HFFc6 (cell line): Measurements from ENCODE around the gene RIPOR3. TPM values are rescaled to one million over a fixed set of nuclear protein-coding genes. Genes with fewer than 3 reads are reported as not detected.
A peak's percentile ranks its signal among the peaks of the same experiment; 100 is the strongest.

Source experiments
- DNase-seq: peaks from one replicate; pipeline ENCODE4 v3.0.0-alpha.2; 2018
- H3K27ac Mint-ChIP-seq: 2 replicates; pipeline ENCODE4 v1.8.0; 2020; ENCODE audit warnings: mild to moderate bottlenecking, mixed read lengths
- H3K27me3 Mint-ChIP-seq: 2 replicates; pipeline ENCODE4 v1.8.0; 2021; ENCODE audit warnings: mild to moderate bottlenecking, moderate library complexity, mixed read lengths; ENCODE audit not compliant: insufficient read depth
- H3K36me3 Mint-ChIP-seq: 2 replicates; pipeline ENCODE4 v1.8.0; 2021; ENCODE audit warnings: low read depth, mixed read lengths
- H3K4me1 Mint-ChIP-seq: 2 replicates; pipeline ENCODE4 v1.8.0; 2020; ENCODE audit warnings: low read depth, mixed read lengths
- H3K4me3 Mint-ChIP-seq: 2 replicates; pipeline ENCODE4 v1.8.0; 2020; ENCODE audit warnings: mild to moderate bottlenecking, moderate library complexity, mixed read lengths
- H3K9me3 Mint-ChIP-seq: 2 replicates; pipeline ENCODE4 v1.8.0; 2020; ENCODE audit warnings: mild to moderate bottlenecking, mixed read lengths
- microRNA-seq: library from miRNA; unstranded; fragments of <30 nt; microRNA quantifications from one replicate; pipeline ENCODE4, GENCODE V29; 2019
- total RNA-seq, 6 experiments: library from RNA; stranded (reverse); fragmentation: NEBNext Ultra II Directional; extraction: Animal tissue kit (Norgen Biotek cat#: 25700); gene quantifications; 2 replicates in 1 of 6; 3 replicates in 5 of 6; pipeline ENCODE4 v1.2.3, GENCODE V29; 2021
- TF ChIP-seq, protein P1 (sequence below): fragments of 200-600 bp; sonication (generic); IDR thresholded peaks from 2 replicates; pipeline ENCODE4 v1.5.0; 2021; ENCODE audit warnings: antibody characterized with exemption, mild to moderate bottlenecking

Gene RIPOR3
- total RNA-seq, 6 experiments from 2014 or later: 0.07 to 0.25 (median 0.11) TPM

DNA sequence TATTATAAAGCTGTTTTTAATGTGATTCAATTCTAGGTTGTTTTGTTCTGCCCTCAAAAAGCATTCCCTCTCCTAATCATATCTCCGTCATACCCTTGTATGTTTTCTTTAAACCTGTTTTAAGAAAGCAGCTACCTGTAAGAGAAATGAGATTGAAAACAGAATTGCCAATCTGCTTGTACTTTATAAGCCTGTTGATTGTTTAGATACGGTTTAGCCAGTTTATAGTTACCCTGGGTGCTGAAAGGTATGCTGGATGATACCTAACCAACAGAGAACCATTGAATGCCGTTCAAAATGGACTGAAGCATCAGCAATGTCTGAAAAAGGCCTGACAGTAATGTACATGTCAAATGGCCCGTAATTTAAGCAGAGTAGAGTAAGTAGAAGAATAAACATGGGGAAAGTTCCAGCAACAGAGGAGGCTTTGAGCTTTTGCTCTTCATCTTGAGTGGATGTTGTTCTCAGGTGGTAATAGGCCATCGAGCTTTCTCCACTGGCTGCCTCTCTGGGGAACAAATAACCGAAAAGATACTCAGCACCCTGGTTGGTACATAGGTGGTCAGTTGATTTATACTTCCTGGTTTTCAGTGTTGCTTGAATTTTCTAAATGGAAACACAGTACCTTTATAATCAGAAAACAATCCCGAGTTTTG, 153.7 kb downstream of the RIPOR3 start:
- TF ChIP-seq, protein P1, sequence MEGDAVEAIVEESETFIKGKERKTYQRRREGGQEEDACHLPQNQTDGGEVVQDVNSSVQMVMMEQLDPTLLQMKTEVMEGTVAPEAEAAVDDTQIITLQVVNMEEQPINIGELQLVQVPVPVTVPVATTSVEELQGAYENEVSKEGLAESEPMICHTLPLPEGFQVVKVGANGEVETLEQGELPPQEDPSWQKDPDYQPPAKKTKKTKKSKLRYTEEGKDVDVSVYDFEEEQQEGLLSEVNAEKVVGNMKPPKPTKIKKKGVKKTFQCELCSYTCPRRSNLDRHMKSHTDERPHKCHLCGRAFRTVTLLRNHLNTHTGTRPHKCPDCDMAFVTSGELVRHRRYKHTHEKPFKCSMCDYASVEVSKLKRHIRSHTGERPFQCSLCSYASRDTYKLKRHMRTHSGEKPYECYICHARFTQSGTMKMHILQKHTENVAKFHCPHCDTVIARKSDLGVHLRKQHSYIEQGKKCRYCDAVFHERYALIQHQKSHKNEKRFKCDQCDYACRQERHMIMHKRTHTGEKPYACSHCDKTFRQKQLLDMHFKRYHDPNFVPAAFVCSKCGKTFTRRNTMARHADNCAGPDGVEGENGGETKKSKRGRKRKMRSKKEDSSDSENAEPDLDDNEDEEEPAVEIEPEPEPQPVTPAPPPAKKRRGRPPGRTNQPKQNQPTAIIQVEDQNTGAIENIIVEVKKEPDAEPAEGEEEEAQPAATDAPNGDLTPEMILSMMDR: no peak
- H3K27me3 Mint-ChIP-seq: no peaks in the 10 kb centered on the region
- no peaks in the 10 kb centered on the region for H3K9me3 Mint-ChIP-seq
- no peak for DNase-seq
- H3K36me3 Mint-ChIP-seq: peaks cover 20% of the 10 kb centered on the region
- peak overlapping the region; percentile 52 for H3K27ac Mint-ChIP-seq
- H3K4me1 Mint-ChIP-seq: peaks cover 91% of the 10 kb centered on the region
- no peak overlapping the region for H3K4me3 Mint-ChIP-seq

DNA sequence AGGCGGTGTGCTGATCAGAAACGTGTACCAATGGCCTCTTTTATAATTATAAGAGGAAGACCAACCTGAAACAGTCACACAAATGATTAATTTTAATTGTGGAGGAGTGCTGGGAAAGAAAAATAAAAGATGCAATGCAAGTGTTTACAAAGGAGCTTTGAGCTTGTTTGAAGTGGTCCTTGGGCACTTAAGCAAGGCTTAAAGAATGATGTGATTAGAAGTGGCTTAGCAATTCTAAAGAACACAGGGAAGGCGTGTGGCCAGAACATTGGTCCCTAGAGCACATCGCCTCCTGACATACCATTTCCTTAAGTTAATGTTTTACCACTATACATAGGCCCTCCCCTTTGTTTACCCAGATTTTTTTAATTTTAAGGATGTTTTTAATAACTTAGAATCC, 155.0 kb downstream of the RIPOR3 start:
- TF ChIP-seq, protein P1: no peak
- H3K4me3 Mint-ChIP-seq: no peak overlapping the region
- no peaks in the 10 kb centered on the region for H3K9me3 Mint-ChIP-seq
- H3K36me3 Mint-ChIP-seq: peaks cover 14% of the 10 kb centered on the region
- no peak for DNase-seq
- peaks cover 90% of the 10 kb centered on the region for H3K4me1 Mint-ChIP-seq
- H3K27ac Mint-ChIP-seq: no peak overlapping the region
- H3K27me3 Mint-ChIP-seq: no peaks in the 10 kb centered on the region

Small RNAs within 50 kb of the gene (microRNA-seq; reads per million reads assigned to microRNA genes)
- not detected for gene MIR1302-5
- not detected for gene MIR645

Other genes with a start within 250 kb of the RIPOR3 start
- 10 to 100 TPM; 37.8 to 46.5 (median 45.2) TPM for gene PTPN1, start 181.2 kb downstream of the RIPOR3 start, total RNA-seq
- gene PARD6B, start 40.0 kb upstream of the RIPOR3 start, total RNA-seq: under 1 TPM; 0.24 to 0.68 (median 0.51) TPM
- gene BCAS4, start 103.5 kb upstream of the RIPOR3 start, total RNA-seq: 10 to 100 TPM; 19.8 to 23.5 (median 21.7) TPM
- 10 to 100 TPM; 56.5 to 68.8 (median 57.3) TPM for gene ADNP, start 239.9 kb upstream of the RIPOR3 start, total RNA-seq